ENCODE results near the gene MCTP1.

Gene MCTP1

DNA sequence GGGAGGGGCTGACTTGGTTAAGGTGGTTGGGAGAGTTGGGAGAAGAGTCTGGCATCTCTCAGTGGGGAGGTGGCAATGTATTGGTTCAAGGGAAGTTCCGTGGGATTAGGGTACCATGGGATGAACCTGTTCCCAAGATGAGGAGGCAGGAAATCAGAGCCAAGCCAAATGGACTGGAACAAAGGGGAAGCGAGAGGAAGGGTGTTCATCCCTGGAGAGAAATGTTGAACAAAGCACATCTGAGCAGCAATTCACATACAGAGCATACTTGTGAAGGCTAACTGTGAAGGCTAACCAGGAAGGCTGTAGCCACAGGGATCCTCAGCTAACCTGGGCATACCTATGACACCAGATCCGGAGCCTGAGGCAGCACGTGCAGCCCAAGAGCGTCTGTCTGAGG, 214.0 kb downstream of the MCTP1 start:
- no peak for TF ChIP-seq GABPA (IDR thresholded peaks at IDR 0.05; ENCODE audit: low read depth)
- no peak overlapping the region for H3K4me3 ChIP-seq (replicated peaks; ENCODE audit: insufficient read depth, low read length)
- no peak overlapping the region for H3K27ac ChIP-seq (replicated peaks)
- DNase-seq (ENCODE audit: low read depth in 1 of 2, low spot score in 1 of 2), result no peak
- no peaks in the 10 kb centered on the region for H3K27me3 ChIP-seq (ENCODE audit: insufficient read depth, poor library complexity, severe bottlenecking)

DNA sequence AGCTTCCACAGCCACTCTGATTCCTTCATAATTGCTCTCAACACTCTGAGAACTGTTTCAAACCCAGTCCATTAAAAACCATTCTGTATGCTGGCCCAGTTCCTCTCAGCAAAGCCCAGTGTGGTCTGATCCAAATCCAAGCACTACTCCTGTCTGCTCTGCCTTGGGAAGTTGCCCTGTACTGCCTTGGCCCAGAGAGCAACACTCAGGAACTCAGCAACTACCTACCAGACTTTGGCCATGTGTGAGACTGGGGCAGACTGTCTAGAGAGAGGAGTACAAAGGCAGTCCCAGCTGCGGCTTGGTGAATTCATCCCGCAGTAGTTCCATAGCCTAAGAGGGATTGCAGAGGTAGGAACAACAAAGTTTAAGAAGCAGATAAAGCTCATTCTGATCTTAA, 214.4 kb downstream of the MCTP1 start:
- no peaks in the 10 kb centered on the region for H3K27me3 ChIP-seq (ENCODE audit: insufficient read depth, poor library complexity, severe bottlenecking)
- H3K27ac ChIP-seq (replicated peaks), result 0 out of 2 replicates have a peak overlapping the region, but pooled peaks have one; percentile 24
- DNase-seq (ENCODE audit: low read depth in 1 of 2, low spot score in 1 of 2), result no peak
- H3K4me3 ChIP-seq (replicated peaks; ENCODE audit: insufficient read depth, low read length), result no peak overlapping the region
- no peak for TF ChIP-seq POLR2AphosphoS5 (IDR thresholded peaks at IDR 0.05; ENCODE audit: low read depth)
- TF ChIP-seq, protein P1, sequence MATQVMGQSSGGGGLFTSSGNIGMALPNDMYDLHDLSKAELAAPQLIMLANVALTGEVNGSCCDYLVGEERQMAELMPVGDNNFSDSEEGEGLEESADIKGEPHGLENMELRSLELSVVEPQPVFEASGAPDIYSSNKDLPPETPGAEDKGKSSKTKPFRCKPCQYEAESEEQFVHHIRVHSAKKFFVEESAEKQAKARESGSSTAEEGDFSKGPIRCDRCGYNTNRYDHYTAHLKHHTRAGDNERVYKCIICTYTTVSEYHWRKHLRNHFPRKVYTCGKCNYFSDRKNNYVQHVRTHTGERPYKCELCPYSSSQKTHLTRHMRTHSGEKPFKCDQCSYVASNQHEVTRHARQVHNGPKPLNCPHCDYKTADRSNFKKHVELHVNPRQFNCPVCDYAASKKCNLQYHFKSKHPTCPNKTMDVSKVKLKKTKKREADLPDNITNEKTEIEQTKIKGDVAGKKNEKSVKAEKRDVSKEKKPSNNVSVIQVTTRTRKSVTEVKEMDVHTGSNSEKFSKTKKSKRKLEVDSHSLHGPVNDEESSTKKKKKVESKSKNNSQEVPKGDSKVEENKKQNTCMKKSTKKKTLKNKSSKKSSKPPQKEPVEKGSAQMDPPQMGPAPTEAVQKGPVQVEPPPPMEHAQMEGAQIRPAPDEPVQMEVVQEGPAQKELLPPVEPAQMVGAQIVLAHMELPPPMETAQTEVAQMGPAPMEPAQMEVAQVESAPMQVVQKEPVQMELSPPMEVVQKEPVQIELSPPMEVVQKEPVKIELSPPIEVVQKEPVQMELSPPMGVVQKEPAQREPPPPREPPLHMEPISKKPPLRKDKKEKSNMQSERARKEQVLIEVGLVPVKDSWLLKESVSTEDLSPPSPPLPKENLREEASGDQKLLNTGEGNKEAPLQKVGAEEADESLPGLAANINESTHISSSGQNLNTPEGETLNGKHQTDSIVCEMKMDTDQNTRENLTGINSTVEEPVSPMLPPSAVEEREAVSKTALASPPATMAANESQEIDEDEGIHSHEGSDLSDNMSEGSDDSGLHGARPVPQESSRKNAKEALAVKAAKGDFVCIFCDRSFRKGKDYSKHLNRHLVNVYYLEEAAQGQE (IDR thresholded peaks at IDR 0.05; ENCODE audit: insufficient replicate concordance, low read depth), result no peak
- TF ChIP-seq, protein P2, sequence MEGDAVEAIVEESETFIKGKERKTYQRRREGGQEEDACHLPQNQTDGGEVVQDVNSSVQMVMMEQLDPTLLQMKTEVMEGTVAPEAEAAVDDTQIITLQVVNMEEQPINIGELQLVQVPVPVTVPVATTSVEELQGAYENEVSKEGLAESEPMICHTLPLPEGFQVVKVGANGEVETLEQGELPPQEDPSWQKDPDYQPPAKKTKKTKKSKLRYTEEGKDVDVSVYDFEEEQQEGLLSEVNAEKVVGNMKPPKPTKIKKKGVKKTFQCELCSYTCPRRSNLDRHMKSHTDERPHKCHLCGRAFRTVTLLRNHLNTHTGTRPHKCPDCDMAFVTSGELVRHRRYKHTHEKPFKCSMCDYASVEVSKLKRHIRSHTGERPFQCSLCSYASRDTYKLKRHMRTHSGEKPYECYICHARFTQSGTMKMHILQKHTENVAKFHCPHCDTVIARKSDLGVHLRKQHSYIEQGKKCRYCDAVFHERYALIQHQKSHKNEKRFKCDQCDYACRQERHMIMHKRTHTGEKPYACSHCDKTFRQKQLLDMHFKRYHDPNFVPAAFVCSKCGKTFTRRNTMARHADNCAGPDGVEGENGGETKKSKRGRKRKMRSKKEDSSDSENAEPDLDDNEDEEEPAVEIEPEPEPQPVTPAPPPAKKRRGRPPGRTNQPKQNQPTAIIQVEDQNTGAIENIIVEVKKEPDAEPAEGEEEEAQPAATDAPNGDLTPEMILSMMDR (IDR thresholded peaks at IDR 0.05; ENCODE audit: insufficient read depth, low read length), result no peak
- TF ChIP-seq GABPA (IDR thresholded peaks at IDR 0.05; ENCODE audit: low read depth), result no peak
- TF ChIP-seq SPI1 (IDR thresholded peaks at IDR 0.05; ENCODE audit: borderline replicate concordance, low read depth), result no peak

DNA sequence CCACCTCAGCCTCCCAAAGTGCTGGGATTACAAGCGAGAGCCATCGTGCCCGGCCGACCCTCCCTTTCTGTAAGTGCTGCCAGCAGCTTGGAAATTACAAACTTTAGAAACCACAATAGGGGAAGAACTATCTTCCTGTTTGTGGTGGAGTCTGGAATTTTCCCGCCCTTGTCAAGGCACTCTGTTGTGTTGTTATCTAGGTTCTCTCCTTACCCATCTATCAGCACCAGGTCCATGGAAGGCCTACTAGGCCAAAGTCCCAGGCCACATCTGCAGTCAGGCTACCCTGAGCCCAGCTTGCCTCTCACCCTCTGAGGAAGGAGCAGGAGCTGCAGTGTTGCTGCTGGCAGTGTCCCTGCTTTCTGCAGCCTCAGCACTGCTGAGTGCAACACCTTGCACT, 214.9 kb downstream of the MCTP1 start:
- H3K4me3 ChIP-seq (replicated peaks; ENCODE audit: insufficient read depth, low read length), result no peak overlapping the region
- no peak overlapping the region for H3K27ac ChIP-seq (replicated peaks)
- TF ChIP-seq, protein P1 (IDR thresholded peaks at IDR 0.05; ENCODE audit: insufficient replicate concordance, low read depth), result no peak
- no peaks in the 10 kb centered on the region for H3K27me3 ChIP-seq (ENCODE audit: insufficient read depth, poor library complexity, severe bottlenecking)
- DNase-seq (ENCODE audit: low read depth in 1 of 2, low spot score in 1 of 2), result peak in 1 of 2 experiments; percentile 58

DNA sequence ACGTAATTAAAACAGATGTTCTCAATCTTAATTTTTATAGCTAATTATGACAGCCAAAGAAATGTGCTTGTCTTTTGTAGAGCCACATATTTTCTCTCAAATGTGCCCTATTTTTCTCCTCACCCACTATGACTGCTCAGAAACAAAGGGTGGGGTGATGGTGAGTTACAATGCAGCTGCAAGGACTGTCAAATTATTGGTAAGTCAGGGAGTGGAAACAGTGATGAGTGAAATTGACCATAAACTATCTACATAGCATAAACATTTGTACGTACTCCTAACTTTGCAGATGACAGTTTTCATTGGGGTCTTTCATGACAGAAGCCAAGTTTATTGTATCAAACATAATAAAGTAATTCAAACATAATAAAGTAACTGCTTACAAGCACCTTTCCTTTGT, 215.9 kb downstream of the MCTP1 start:
- Histone ChIP-seq H3K4me3 (replicated peaks; ENCODE audit: insufficient read depth, low read length) (no peak overlapping the region), H3K27me3 (ENCODE audit: insufficient read depth, poor library complexity, severe bottlenecking) (no peaks in the 10 kb centered on the region), H3K27ac (replicated peaks) (no peak overlapping the region)
- TF ChIP-seq GABPA (IDR thresholded peaks at IDR 0.05; ENCODE audit: low read depth), result no peak
- TF ChIP-seq POLR2AphosphoS5 (IDR thresholded peaks at IDR 0.05; ENCODE audit: low read depth), result no peak
- TF ChIP-seq, protein P1 (IDR thresholded peaks at IDR 0.05; ENCODE audit: insufficient replicate concordance, low read depth), result no peak
- TF ChIP-seq, protein P2 (IDR thresholded peaks at IDR 0.05; ENCODE audit: insufficient read depth, low read length), result no peak
- no peak for TF ChIP-seq SPI1 (IDR thresholded peaks at IDR 0.05; ENCODE audit: borderline replicate concordance, low read depth)
- no peak for DNase-seq (ENCODE audit: low read depth in 1 of 2, low spot score in 1 of 2)
